AG09309 (cell line): ENCODE measurements around the gene C11orf98.

Experiments used
- DNase-seq: peaks from one replicate; pipeline ENCODE4 v3.0.0-alpha.2; 2010; ENCODE audit warnings: low read depth
- H3K4me3 ChIP-seq: 2 replicates; pipeline ENCODE4 v1.5.1; 2011; ENCODE audit warnings: mild to moderate bottlenecking, low read depth, low read length, moderate library complexity; ENCODE audit not compliant: control insufficient read depth
- CTCF ChIP-seq: IDR thresholded peaks from 2 replicates; pipeline ENCODE4 v1.5.1; 2011; ENCODE audit warnings: mild to moderate bottlenecking, low read depth, low read length, inconsistent platforms; ENCODE audit not compliant: insufficient read depth, control insufficient read depth; ENCODE audit errors: missing control alignments

C11orf98 gene

GRCh38 chr11:62665075-62665598 lies at the start of gene C11orf98, which contains the start of gene CSKMT:
C11orf98 (minus strand) TSS chr11:62665210; CDS start chr11:62665169, 41 bp downstream.
CSKMT (plus strand) TSS chr11:62665312; CDS start chr11:62665880, 568 bp downstream.
- H3K4me3 ChIP-seq: peak within 1 kb of the TSS; percentile 96
- no peak for TF ChIP-seq CTCF
- DNase-seq: peak; percentile 71

- no peak for TF ChIP-seq CTCF
- H3K4me3 ChIP-seq: no peak overlapping the region
Observed at GRCh38 chr11:62713343-62713742, 48.3 kb upstream of the C11orf98 start.

GRCh38 chr11:62712861-62713260 lies 47.9 kb upstream of the C11orf98 start:
- H3K4me3 ChIP-seq: no peak overlapping the region
- no peak for DNase-seq
- no peak for TF ChIP-seq CTCF

More at GRCh38 chr11:62713343-62713742, 48.3 kb upstream of the C11orf98 start:
- no peak for DNase-seq

GRCh38 chr11:62712276-62712812 lies 47.3 kb upstream of the C11orf98 start:
- no peak overlapping the region for H3K4me3 ChIP-seq
- no peak for DNase-seq
- no peak for TF ChIP-seq CTCF

- no peak for TF ChIP-seq CTCF
- H3K4me3 ChIP-seq: peak overlapping the region; percentile 44
- DNase-seq: no peak
Observed at GRCh38 chr11:62710001-62710345, 45.0 kb upstream of the C11orf98 start.

- no peak for TF ChIP-seq CTCF
- peak; percentile 86 for DNase-seq
- peak overlapping the region; percentile 44 for H3K4me3 ChIP-seq
Observed at GRCh38 chr11:62709247-62710000, 44.4 kb upstream of the C11orf98 start.
